Heart right ventricle (tissue), 16 donors: ENCODE data around the gene ERRFI1. TPM values are rescaled to one million over a fixed set of nuclear protein-coding genes. Genes with fewer than 3 reads are reported as not detected.
A peak's percentile ranks its signal among the peaks of the same experiment; 100 is the strongest.
"Not testable (repeated sequence)": the region's sequence is repeated elsewhere in the genome, so short reads cannot be mapped to it uniquely, and the experiment has no call there.

Experiments
- ATAC-seq, 8 donors: fragments of 200-7000 bp; cut with Tn5 transposase; one replicate each; pipeline ENCODE4 v1.9.1; 2020; ENCODE audit warnings: mild to moderate bottlenecking in 8 of 8, moderate library complexity in 8 of 8, moderate number of reproducible peaks in 1 of 8
- DNase-seq, 2 donors: peaks; one replicate each; pipeline ENCODE4 v3.0.0-alpha.2; 2020
- H3K27ac ChIP-seq, 10 donors: fragments of 200-600 bp; sonication (generic) in 2 of 10; one replicate each; pipeline versions ENCODE4 v1.5.0 to v1.8.0; 2020 to 2022; ENCODE audit warnings: mild to moderate bottlenecking in 3 of 10
- H3K27me3 ChIP-seq, 7 donors: fragments of 200-600 bp; one replicate each; pipeline ENCODE4 v1.8.0; 2021 to 2022; ENCODE audit warnings: mild to moderate bottlenecking in 2 of 7
- H3K36me3 ChIP-seq, 9 donors: fragments of 200-600 bp; sonication (generic) in 1 of 9; one replicate each; pipeline versions ENCODE4 v1.5.0 to v1.8.0; 2020 to 2022; ENCODE audit warnings: mild to moderate bottlenecking in 2 of 9
- H3K4me1 ChIP-seq, 9 donors: fragments of 200-600 bp; sonication (generic) in 1 of 9; one replicate each; pipeline versions ENCODE4 v1.5.0 to v1.8.0; 2020 to 2022; ENCODE audit warnings: mild to moderate bottlenecking in 4 of 9
- H3K4me3 ChIP-seq, 10 donors: fragments of 200-600 bp; sonication (generic) in 2 of 10; one replicate each; pipeline versions ENCODE4 v1.5.0 to v1.8.0; 2020 to 2022; ENCODE audit warnings: mild to moderate bottlenecking in 7 of 10, moderate library complexity in 2 of 10
- H3K9me3 ChIP-seq, 11 donors: fragments of 200-600 bp in 10 of 11; sonication (generic) in 2 of 11; one replicate each; pipeline versions ENCODE4 v1.5.0 to v1.8.0; 2013 to 2022; ENCODE audit warnings: mild to moderate bottlenecking in 2 of 11, control low read depth in 1 of 11, moderate library complexity in 1 of 11
- CTCF ChIP-seq, 9 donors: fragments of 200-600 bp; sonication (generic) in 2 of 9; IDR thresholded peaks; one replicate each; pipeline versions ENCODE4 v1.5.0 to v1.8.0; 2021 to 2022; ENCODE audit warnings: antibody characterized with exemption in 9 of 9, mild to moderate bottlenecking in 5 of 9, moderate library complexity in 1 of 9
- WGBS, 2 donors: extraction: QIAGEN DNeasy Blood & Tissue Kit; methylation state at CpG; one replicate each; pipeline ENCODE4 v1.1.7; 2013; ENCODE audit warnings: inconsistent platforms in 1 of 2; 5-methylcytosine and 5-hydroxymethylcytosine counted together
- intact Hi-C, 10 donors: fragments of 100-400 bp; cut with DNase I; formaldehyde crosslinking; loops; one replicate each; pipeline versions ENCODE4 v1.11.1 to v1.14.2; 2022
- polyA plus RNA-seq, 2 donors: library from polyadenylated mRNA; stranded (reverse); fragments of 200-250 nt; gene quantifications; one replicate each; pipeline ENCODE4 v1.2.3, GENCODE V29; 2013
- total RNA-seq, 10 donors: library from RNA; stranded (reverse); fragmentation: NEBNext Ultra II Directional in 3 of 10; extraction: Animal tissue kit (Norgen Biotek cat#: 25700) in 3 of 10; gene quantifications; one replicate each; pipeline versions ENCODE4 v1.2.1 to v1.2.4, GENCODE V29; 2021 to 2023
- donor health status: Arrhythmogenic right ventricular cardiomyopathy.
- donor health status: ischemic (EF 13 %, LVEDD 7.1; RV severe dilation, severe dysfunction).
- donor health status: healthy with polysubstance abuse.
- donor health status: DM: no; HTN: yes; CAD: no.
- donor health status: DM: no; HTN: no; CAD: no.
- donor health status: ischemic (EF 25% LVEDD 6.9; RV normal size, moderate dysfunction).
- donor health status: ischemic (EF 25% LVEDD 5.7; RV mildly dilated, moderate dysfunction).
- donor health status: healthy.
- donor health status: DM: yes; HTN: yes; CAD: no.
- donor health status: Ischemic cardiomyopathy.
- donor health status: ischemic (EF 35%, LVEDD 5.7; RV mildly dilated, moderate dysfunction).
- donor health status: nonischemic (EF 11% LVEDD 7.7; RV severe dilation, severe dysfunction).
- donor health status: DM: yes; HTN: yes; CAD: no.
- donor health status: PGD.
- donor health status: ischemic (EF 29% LVEDD 5.4; RV normal size, mild dysfunction).
- donor health status: nonischemic (EF 23%, LVEDD 6.1; RV moderate dilation, normal function).

The ERRFI1 gene
- total and polyA plus RNA-seq, 12 donors = 5.8 to 17.5 (median 10.0) TPM

DNA sequence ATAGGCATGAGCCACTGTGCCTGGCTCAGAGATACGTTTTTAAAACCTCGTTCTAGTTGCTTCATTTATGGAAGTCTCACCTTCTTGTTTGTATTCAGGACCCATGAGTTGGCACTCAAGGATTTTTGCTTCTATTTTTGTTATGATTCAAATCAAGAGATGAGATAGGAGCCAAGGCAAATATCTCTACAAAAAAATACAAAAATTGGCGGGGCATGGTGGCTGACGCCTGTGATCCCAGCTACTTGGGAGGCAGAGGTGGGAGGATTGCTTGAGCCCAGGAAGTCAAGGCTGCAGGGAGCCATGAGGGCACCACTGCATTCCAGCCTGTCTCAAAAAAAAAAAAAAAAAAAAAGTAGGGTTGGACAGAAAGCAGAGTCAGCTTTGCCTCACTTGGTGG, 36.8 kb upstream of the ERRFI1 start:
- ATAC-seq = no peak
- peaks cover 0 to 12% (median 0%) of the 10 kb centered on the region in 7 donors for H3K27me3 ChIP-seq
- H3K9me3 ChIP-seq = no peaks in the 10 kb centered on the region
- no peak for TF ChIP-seq CTCF (IDR thresholded peaks at IDR 0.05)
- peaks cover 0 to 15% (median 0%) of the 10 kb centered on the region in 9 donors for H3K4me1 ChIP-seq
- intact Hi-C loops = no loop called here
- no peaks in the 10 kb centered on the region for H3K36me3 ChIP-seq
- H3K4me3 ChIP-seq = no peak overlapping the region
- no peak overlapping the region for H3K27ac ChIP-seq
- 79 to 90% methylated on average over 4 of the region's 4 CpGs for WGBS, 2 donors
- no peak for DNase-seq

GRCh38 chr1:8061673-8062386, 35.7 kb upstream of the ERRFI1 start:
- peak overlapping the region in 4 of 10 donors; percentile 6 to 53 (median 27) for H3K27ac ChIP-seq
- no peak overlapping the region for H3K4me3 ChIP-seq
- H3K27me3 ChIP-seq = peaks cover 0 to 12% (median 0%) of the 10 kb centered on the region in 7 donors
- ATAC-seq (no peak), DNase-seq (no peak)
- H3K9me3 ChIP-seq = no peaks in the 10 kb centered on the region
- peaks cover 0 to 15% (median 0%) of the 10 kb centered on the region in 9 donors for H3K4me1 ChIP-seq
- WGBS, 2 donors = 85 to 89% methylated on average over 11 of the region's 11 CpGs
- TF ChIP-seq CTCF (IDR thresholded peaks at IDR 0.05) = no peak
- no peaks in the 10 kb centered on the region for H3K36me3 ChIP-seq
- intact Hi-C loops = no loop called here

GRCh38 chr1:8061210-8061609, 35.1 kb upstream of the ERRFI1 start:
- H3K27me3 ChIP-seq = peaks cover 0 to 12% (median 0%) of the 10 kb centered on the region in 7 donors
- DNase-seq (no peak), ATAC-seq (peak in 6 of 8 donors; percentile 28 to 67 (median 54))
- H3K9me3 ChIP-seq = no peaks in the 10 kb centered on the region
- H3K4me1 ChIP-seq = peaks cover 0 to 15% (median 0%) of the 10 kb centered on the region in 9 donors
- TF ChIP-seq CTCF (IDR thresholded peaks at IDR 0.05) = no peak
- peak overlapping the region in 3 of 10 donors; percentile 6 to 53 (median 44) for H3K27ac ChIP-seq
- intact Hi-C loops = no loop called here
- H3K4me3 ChIP-seq = no peak overlapping the region
- H3K36me3 ChIP-seq = no peaks in the 10 kb centered on the region

DNA sequence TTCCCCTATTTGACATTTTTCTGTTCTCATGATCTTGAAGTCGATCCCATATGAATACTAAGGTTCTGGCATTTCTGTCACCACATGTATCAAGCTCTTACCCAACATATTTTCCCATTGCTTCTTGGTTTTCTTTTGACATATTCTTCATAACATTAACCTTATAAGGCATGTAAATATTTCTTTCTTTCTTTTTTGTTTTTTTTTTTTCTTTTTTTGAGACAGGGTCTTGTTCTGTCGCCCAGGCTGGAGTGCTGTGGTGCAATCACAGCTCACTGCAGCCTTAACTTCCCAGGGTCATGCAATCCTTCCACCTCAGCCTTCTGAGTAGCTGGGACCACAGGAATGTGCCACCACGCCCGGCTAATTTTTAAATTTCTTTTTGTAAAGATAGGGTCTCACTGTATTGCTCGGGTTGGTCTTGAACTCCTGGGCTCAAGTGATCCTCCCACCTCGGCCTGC, 33.1 kb upstream of the ERRFI1 start:
- TF ChIP-seq CTCF (IDR thresholded peaks at IDR 0.05) = no peak
- peaks cover 0 to 15% (median 0%) of the 10 kb centered on the region in 9 donors for H3K4me1 ChIP-seq
- H3K27ac ChIP-seq = no peak overlapping the region
- intact Hi-C loops = loop anchor here in 1 of 10 donors (10.0 kb wide), 1 partner anchor 156 kb away; no protein-coding TSS in a partner anchor
- no peaks in the 10 kb centered on the region for H3K36me3 ChIP-seq
- no peak for DNase-seq
- ATAC-seq = no peak
- H3K9me3 ChIP-seq = no peaks in the 10 kb centered on the region
- 83 to 91% methylated on average over 6 of the region's 6 CpGs for WGBS, 2 donors
- H3K27me3 ChIP-seq = peaks cover 0 to 12% (median 0%) of the 10 kb centered on the region in 7 donors
- no peak overlapping the region for H3K4me3 ChIP-seq

DNA sequence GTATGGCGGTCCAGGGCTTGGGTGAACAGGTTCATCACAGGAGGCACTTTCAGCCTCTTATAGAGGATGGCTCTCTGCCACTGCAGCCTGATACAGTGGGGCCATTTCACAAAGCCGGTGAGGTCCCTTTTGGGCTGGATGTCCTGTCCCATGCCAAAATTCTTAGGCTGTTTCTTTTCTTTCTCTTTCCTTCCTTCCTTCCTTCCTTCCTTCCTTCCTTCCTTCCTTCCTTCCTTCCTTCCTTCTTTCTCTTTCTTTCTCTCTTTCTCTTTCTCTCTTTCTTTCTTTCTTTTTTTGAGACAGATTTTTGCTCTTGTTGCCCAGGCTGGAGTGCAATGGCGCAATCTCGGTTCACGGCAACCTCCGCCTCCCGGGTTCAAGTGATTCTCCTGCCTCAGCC, 31.7 kb upstream of the ERRFI1 start:
- not testable (repeated sequence) for H3K4me1 ChIP-seq, H3K4me3 ChIP-seq, H3K27me3 ChIP-seq, H3K9me3 ChIP-seq, DNase-seq, H3K27ac ChIP-seq, ATAC-seq, H3K36me3 ChIP-seq
- intact Hi-C loops = loop anchor here in 1 of 10 donors (10.0 kb wide), 1 partner anchor 157 kb away; no protein-coding TSS in a partner anchor
- WGBS, 2 donors = 93 to 97% methylated on average over 7 of the region's 7 CpGs
